ENCODE data around the gene TENT4A. TPM values are rescaled to one million over a fixed set of nuclear protein-coding genes. Genes with fewer than 3 reads are reported as not detected.
A peak's percentile ranks its signal among the peaks of the same experiment; 100 is the strongest.

TENT4A gene
- total and polyA plus RNA-seq, 4 donors: 4.1 to 37.0 (median 23.0) TPM

DNA sequence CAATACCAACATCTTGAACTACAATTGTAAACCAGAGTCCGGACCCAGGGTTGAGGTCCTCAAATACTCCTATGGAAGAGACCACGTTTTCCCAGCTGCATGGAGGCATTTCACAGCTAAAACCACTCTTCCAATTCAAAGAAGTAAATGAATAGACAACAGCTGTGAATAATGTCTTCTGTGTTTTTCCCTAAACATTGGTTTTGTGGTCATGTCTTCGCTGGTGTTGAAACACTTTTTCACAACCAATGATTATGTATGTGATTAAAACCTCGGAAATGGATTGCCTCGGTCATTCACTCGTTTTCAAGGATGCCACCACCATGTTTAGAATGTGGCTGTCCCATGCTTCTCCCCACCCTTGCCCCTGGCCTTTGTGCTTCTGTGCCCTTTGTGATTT lies 9.4 kb upstream of the TENT4A start:
- ATAC-seq (ENCODE audit: low FRiP score): no peak
- WGBS, 2 donors: 65 to 83% methylated on average over 6 of the region's 6 CpGs

DNA sequence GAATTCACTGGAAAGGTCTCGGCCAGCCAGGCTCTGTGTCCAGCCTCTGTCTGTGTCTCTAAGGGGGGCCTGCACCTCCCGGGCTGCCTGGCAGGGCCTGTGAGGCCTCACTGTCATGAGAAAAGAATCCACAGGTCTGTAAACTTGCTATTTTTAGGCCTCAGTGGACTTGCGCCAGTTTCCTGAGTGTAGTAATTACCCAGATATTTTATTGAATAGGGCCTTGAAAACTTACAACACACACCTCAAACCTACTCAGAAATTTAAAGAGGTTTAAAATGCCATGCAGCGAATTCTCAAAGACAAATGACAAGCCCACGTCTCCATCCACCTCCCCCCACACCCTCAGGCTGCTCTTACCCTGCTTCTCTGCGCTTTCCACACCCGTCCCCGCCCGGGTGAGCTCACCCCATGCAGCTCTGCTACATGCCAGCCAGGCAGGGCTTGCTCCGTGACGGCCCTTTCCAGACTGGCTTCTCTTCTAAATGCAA lies 8.8 kb upstream of the TENT4A start:
- H3K4me3 ChIP-seq (ENCODE audit: low read length in 2 of 2): no peak overlapping the region
- peak overlapping the region; percentile 96 for H3K27ac ChIP-seq (ENCODE audit: low read depth in 1 of 2, low read length in 2 of 2)
- H3K4me1 ChIP-seq (ENCODE audit: control insufficient read depth in 1 of 2, insufficient read depth in 2 of 2, low read length in 2 of 2): peaks cover 0 to 3% of the 10 kb centered on the region in 2 donors
- ATAC-seq (ENCODE audit: low FRiP score): peak; percentile 76
- peak; percentile 80 to 87 for DNase-seq
- H3K27me3 ChIP-seq (ENCODE audit: control insufficient read depth in 1 of 2, insufficient read depth in 2 of 2, low read length in 1 of 2): no peaks in the 10 kb centered on the region
- no peaks in the 10 kb centered on the region for H3K36me3 ChIP-seq (ENCODE audit: control insufficient read depth in 1 of 2, insufficient read depth in 2 of 2, low read length in 1 of 2)
- intact Hi-C loops (cut with DNase I): loop anchor here in 1 of 2 donors (10.0 kb wide), 1 partner anchor 1280 kb away; the partner anchor contains the start of gene ICE1
- WGBS, 2 donors: 7 to 8% methylated on average over 11 of the region's 11 CpGs
- H3K9me3 ChIP-seq (ENCODE audit: control insufficient read depth, low read length): no peaks in the 10 kb centered on the region

More for the DNA sequence above, 9.4 kb upstream of the TENT4A start:
- Histone ChIP-seq H3K4me3 (ENCODE audit: low read length in 2 of 2) (no peak overlapping the region), H3K36me3 (ENCODE audit: control insufficient read depth in 1 of 2, insufficient read depth in 2 of 2, low read length in 1 of 2) (no peaks in the 10 kb centered on the region), H3K4me1 (ENCODE audit: control insufficient read depth in 1 of 2, insufficient read depth in 2 of 2, low read length in 2 of 2) (peaks cover 0 to 3% of the 10 kb centered on the region in 2 donors), H3K27me3 (ENCODE audit: control insufficient read depth in 1 of 2, insufficient read depth in 2 of 2, low read length in 1 of 2) (no peaks in the 10 kb centered on the region), H3K9me3 (ENCODE audit: control insufficient read depth, low read length) (no peaks in the 10 kb centered on the region), H3K27ac (ENCODE audit: low read depth in 1 of 2, low read length in 2 of 2) (peak overlapping the region; percentile 92 to 96)
- intact Hi-C loops (cut with DNase I): loop anchor here (1.0 to 10.0 kb wide), 2 partner anchors 20 to 1279 kb away; partner anchors contain the start of gene ICE1 (in 1 of the 2)
- no peak for DNase-seq

- intact Hi-C loops (cut with DNase I): loop anchor here in 1 of 2 donors (10.0 kb wide), 1 partner anchor 1280 kb away; the partner anchor contains the start of gene ICE1
- DNase-seq (no peak), ATAC-seq (ENCODE audit: low FRiP score) (no peak)
- H3K27me3 ChIP-seq (ENCODE audit: control insufficient read depth in 1 of 2, insufficient read depth in 2 of 2, low read length in 1 of 2): no peaks in the 10 kb centered on the region
- WGBS, 2 donors: 81 to 90% methylated on average over 6 of the region's 6 CpGs
- H3K27ac ChIP-seq (ENCODE audit: low read depth in 1 of 2, low read length in 2 of 2): peak overlapping the region; percentile 96
- H3K4me1 ChIP-seq (ENCODE audit: control insufficient read depth in 1 of 2, insufficient read depth in 2 of 2, low read length in 2 of 2): peaks cover 0 to 3% of the 10 kb centered on the region in 2 donors
- H3K4me3 ChIP-seq (ENCODE audit: low read length in 2 of 2): no peak overlapping the region
- H3K9me3 ChIP-seq (ENCODE audit: control insufficient read depth, low read length): no peaks in the 10 kb centered on the region
- no peaks in the 10 kb centered on the region for H3K36me3 ChIP-seq (ENCODE audit: control insufficient read depth in 1 of 2, insufficient read depth in 2 of 2, low read length in 1 of 2)
Observed at GRCh38 chr5:6705088-6705487, 8.1 kb upstream of the TENT4A start.

DNA sequence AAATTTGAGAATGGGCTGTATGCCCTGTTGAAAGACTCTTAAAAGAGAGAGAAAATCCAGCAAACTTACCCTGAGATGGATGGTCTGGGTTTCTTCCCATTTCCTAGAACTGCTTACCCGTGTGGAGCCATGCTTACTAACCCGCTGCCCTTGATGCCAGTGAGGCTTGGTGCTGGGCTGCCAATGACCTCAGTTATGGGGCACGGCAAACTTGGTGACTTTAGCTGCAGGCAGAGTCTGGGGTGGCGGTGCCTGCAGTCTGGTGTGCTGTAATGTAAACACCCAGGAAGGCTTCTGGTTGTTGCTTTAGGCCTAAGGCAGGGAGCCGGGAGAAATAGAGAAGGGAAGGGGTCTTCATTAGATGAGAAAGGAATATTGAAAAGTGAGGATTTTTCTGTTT lies 7.3 kb upstream of the TENT4A start:
- no peaks in the 10 kb centered on the region for H3K36me3 ChIP-seq (ENCODE audit: control insufficient read depth in 1 of 2, insufficient read depth in 2 of 2, low read length in 1 of 2)
- H3K4me1 ChIP-seq (ENCODE audit: control insufficient read depth in 1 of 2, insufficient read depth in 2 of 2, low read length in 2 of 2): peaks cover 0 to 3% of the 10 kb centered on the region in 2 donors
- no peaks in the 10 kb centered on the region for H3K9me3 ChIP-seq (ENCODE audit: control insufficient read depth, low read length)
- ATAC-seq (ENCODE audit: low FRiP score): no peak
- H3K4me3 ChIP-seq (ENCODE audit: low read length in 2 of 2): no peak overlapping the region
- peak overlapping the region; percentile 1 to 96 for H3K27ac ChIP-seq (ENCODE audit: low read depth in 1 of 2, low read length in 2 of 2)
- 21 to 26% methylated on average over 5 of the region's 5 CpGs for WGBS, 2 donors
- H3K27me3 ChIP-seq (ENCODE audit: control insufficient read depth in 1 of 2, insufficient read depth in 2 of 2, low read length in 1 of 2): no peaks in the 10 kb centered on the region
- DNase-seq: no peak
- intact Hi-C loops (cut with DNase I): loop anchor here in 1 of 2 donors (10.0 kb wide), 1 partner anchor 1281 kb away; the partner anchor contains the start of gene ICE1

DNA sequence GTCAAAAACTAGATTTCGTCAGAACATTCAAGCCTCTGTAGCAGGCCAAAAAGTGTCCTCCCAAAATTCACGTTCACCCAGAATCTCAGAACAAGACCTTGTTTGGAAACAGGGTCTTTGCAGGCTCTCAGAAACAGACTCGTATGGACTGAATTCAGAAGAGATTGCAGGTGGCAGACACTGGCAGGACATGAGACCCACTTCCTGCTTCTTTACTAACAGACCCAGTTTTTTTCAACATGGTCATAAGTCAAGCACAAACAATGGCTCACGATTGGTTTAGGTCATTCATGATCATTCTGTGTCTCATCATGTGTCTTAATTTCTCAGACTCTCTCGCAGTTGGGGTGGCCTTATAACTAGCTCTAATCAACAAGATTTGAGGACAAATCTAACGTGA lies 5.4 kb upstream of the TENT4A start:
- Histone ChIP-seq H3K9me3 (ENCODE audit: control insufficient read depth, low read length) (no peaks in the 10 kb centered on the region), H3K27ac (ENCODE audit: low read depth in 1 of 2, low read length in 2 of 2) (no peak overlapping the region), H3K27me3 (ENCODE audit: control insufficient read depth in 1 of 2, insufficient read depth in 2 of 2, low read length in 1 of 2) (no peaks in the 10 kb centered on the region), H3K4me3 (ENCODE audit: low read length in 2 of 2) (no peak overlapping the region), H3K36me3 (ENCODE audit: control insufficient read depth in 1 of 2, insufficient read depth in 2 of 2, low read length in 1 of 2) (no peaks in the 10 kb centered on the region), H3K4me1 (ENCODE audit: control insufficient read depth in 1 of 2, insufficient read depth in 2 of 2, low read length in 2 of 2) (peaks cover 0 to 3% of the 10 kb centered on the region in 2 donors)
- 84 to 87% methylated on average over 6 of the region's 6 CpGs for WGBS, 2 donors
- intact Hi-C loops (cut with DNase I): loop anchor here in 1 of 2 donors (10.0 kb wide), 1 partner anchor 1283 kb away; the partner anchor contains the start of gene ICE1
- ATAC-seq (ENCODE audit: low FRiP score) (no peak), DNase-seq (no peak)

DNA sequence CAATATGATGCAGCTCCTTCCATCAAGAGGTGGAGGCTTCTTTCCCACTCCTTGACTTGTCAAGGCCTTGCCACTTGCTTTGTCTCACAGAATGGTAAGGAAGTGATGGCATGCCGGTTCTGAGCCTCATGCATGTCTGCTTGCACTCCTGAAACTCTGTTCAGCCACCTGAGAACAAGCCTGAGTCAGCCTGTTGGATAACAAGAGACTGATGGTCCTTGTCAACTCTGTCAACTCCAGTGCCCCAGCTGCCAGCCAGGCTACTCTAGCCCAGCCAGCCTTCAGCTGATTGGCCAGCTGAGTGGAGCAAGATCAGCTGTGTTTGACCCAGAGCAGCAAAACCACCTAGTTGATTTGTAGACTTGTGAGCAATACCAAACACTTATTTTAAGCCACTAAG lies 4.4 kb upstream of the TENT4A start:
- Histone ChIP-seq H3K36me3 (ENCODE audit: control insufficient read depth in 1 of 2, insufficient read depth in 2 of 2, low read length in 1 of 2) (no peaks in the 10 kb centered on the region), H3K27ac (ENCODE audit: low read depth in 1 of 2, low read length in 2 of 2) (no peak overlapping the region), H3K9me3 (ENCODE audit: control insufficient read depth, low read length) (no peaks in the 10 kb centered on the region), H3K4me3 (ENCODE audit: low read length in 2 of 2) (no peak overlapping the region), H3K27me3 (ENCODE audit: control insufficient read depth in 1 of 2, insufficient read depth in 2 of 2, low read length in 1 of 2) (no peaks in the 10 kb centered on the region), H3K4me1 (ENCODE audit: control insufficient read depth in 1 of 2, insufficient read depth in 2 of 2, low read length in 2 of 2) (peaks cover 0 to 3% of the 10 kb centered on the region in 2 donors)
- intact Hi-C loops (cut with DNase I): loop anchor here in 1 of 2 donors (10.0 kb wide), 1 partner anchor 1284 kb away; the partner anchor contains the start of gene ICE1
- ATAC-seq (ENCODE audit: low FRiP score) (no peak), DNase-seq (no peak)
- WGBS, 2 donors: 83 to 96% methylated on average over 1 of the region's 1 CpG

DNA sequence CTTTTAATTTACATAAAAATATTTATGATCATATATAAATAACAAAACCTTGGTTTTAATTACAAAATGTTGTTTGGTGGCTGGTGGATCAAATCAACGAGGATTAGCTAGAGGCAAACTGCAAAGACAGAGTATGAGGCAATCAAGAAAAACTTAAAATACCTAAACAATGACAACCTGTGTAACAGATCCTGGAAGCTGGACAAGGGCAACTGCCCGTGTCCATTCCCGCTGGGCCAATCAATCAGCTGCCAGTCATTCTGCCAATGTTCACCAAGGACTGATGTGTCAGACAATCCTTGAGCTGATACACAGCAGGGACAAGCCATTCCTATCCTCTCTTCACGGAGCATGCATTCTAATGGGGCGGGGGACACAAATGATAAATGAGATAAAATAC lies 3.2 kb upstream of the TENT4A start:
- H3K36me3 ChIP-seq (ENCODE audit: control insufficient read depth in 1 of 2, insufficient read depth in 2 of 2, low read length in 1 of 2): no peaks in the 10 kb centered on the region
- H3K27me3 ChIP-seq (ENCODE audit: control insufficient read depth in 1 of 2, insufficient read depth in 2 of 2, low read length in 1 of 2): no peaks in the 10 kb centered on the region
- no peaks in the 10 kb centered on the region for H3K9me3 ChIP-seq (ENCODE audit: control insufficient read depth, low read length)
- 54 to 69% methylated on average over 5 of the region's 5 CpGs for WGBS, 2 donors
- H3K4me3 ChIP-seq (ENCODE audit: low read length in 2 of 2): no peak overlapping the region
- ATAC-seq (ENCODE audit: low FRiP score) (no peak), DNase-seq (no peak)
- intact Hi-C loops (cut with DNase I): loop anchor here in 1 of 2 donors (10.0 kb wide), 3 partner anchors 255 to 1285 kb away; partner anchors contain the start of genes ICE1 and MED10
- H3K4me1 ChIP-seq (ENCODE audit: control insufficient read depth in 1 of 2, insufficient read depth in 2 of 2, low read length in 2 of 2): peaks cover 0 to 3% of the 10 kb centered on the region in 2 donors
- H3K27ac ChIP-seq (ENCODE audit: low read depth in 1 of 2, low read length in 2 of 2): no peak overlapping the region

DNA sequence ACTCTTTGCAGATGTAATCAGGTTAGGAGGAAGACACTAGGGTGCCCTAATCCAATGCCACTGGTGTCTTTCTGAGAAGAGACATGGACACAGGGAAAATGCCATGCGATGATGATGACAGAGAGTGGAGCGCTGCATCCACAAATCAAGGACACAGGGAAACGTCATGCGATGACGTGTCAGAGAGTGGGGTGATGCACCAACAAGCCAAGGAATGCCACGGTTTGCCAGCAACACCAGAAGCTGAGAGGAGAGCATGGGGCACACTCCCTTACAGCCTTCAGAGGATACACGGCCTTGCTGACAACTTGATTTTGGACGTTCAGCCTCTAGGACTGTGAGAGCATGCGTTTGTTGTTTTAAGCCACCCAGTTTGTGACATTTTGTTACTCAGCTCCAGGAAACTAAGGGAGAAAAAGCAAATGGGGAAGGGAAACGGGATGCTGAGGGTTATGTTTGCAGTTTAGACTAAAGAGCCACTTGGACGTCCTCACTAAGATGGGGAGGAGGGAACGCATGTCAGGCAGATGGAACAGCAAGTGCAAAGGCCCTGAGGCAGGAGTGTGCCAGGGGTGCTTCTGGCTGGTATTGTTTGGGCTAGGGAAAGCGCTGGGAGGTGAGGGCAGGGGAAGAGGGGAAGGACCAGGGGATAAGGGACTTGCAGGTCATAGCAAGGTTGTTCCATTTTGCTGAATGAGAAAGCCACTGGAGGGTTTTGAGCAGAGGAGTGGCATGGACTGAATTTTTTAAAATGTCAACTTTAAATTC lies 2.5 kb upstream of the TENT4A start:
- Histone ChIP-seq H3K4me1 (ENCODE audit: control insufficient read depth in 1 of 2, insufficient read depth in 2 of 2, low read length in 2 of 2) (no peaks in the 10 kb centered on the region), H3K36me3 (ENCODE audit: control insufficient read depth in 1 of 2, insufficient read depth in 2 of 2, low read length in 1 of 2) (no peaks in the 10 kb centered on the region), H3K27me3 (ENCODE audit: control insufficient read depth in 1 of 2, insufficient read depth in 2 of 2, low read length in 1 of 2) (no peaks in the 10 kb centered on the region), H3K9me3 (ENCODE audit: control insufficient read depth, low read length) (no peaks in the 10 kb centered on the region), H3K27ac (ENCODE audit: low read depth in 1 of 2, low read length in 2 of 2) (no peak overlapping the region), H3K4me3 (ENCODE audit: low read length in 2 of 2) (no peak overlapping the region)
- WGBS, 2 donors: 79 to 81% methylated on average over 13 of the region's 13 CpGs
- intact Hi-C loops (cut with DNase I): loop anchor here in 1 of 2 donors (10.0 kb wide), 3 partner anchors 256 to 1286 kb away; partner anchors contain the start of genes ICE1 and MED10
- DNase-seq (no peak), ATAC-seq (ENCODE audit: low FRiP score) (no peak)

All from aorta (tissue), 5 donors.